ENCODE measurements around the gene IRX3. TPM values are rescaled to one million over a fixed set of nuclear protein-coding genes. Genes with fewer than 3 reads are reported as not detected.

IRX3 gene
- total RNA-seq, 1 experiment from 2014 or later: 17.6 TPM

DNA sequence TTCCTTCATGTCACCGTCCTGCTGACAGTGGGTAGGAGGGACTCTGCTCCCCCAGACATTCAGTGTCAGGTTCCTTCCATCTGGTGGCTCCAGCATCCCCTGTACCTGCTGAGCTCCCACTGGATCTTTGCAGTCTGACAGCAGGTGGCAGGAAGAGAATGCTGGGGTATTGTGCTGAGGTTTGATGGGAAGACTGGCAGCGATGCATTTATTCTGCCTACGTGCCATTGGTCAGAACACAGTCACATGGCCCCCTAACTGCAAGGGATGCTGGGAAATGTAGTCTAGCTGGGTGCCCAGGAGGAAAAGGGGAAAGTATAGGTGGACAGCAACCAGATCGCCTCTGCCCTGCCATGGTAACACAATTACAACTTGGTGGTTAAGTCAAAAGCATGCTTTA is 44.4 kb downstream of the IRX3 start:
- POLR2A ChIA-PET: no interaction called here
- Mint-ChIP-seq H3K27me3 (ENCODE audit: insufficient read depth, unreplicated experiment) (no peaks in the 10 kb centered on the region), H3K27ac (ENCODE audit: low read depth, unreplicated experiment) (no peak overlapping the region), H3K9me3 (ENCODE audit: unreplicated experiment) (peaks cover 9% of the 10 kb centered on the region), H3K36me3 (ENCODE audit: insufficient read depth, unreplicated experiment) (no peaks in the 10 kb centered on the region), H3K4me1 (ENCODE audit: insufficient read depth, unreplicated experiment) (no peaks in the 10 kb centered on the region), H3K4me3 (ENCODE audit: unreplicated experiment) (no peak overlapping the region)
- intact Hi-C loops (cut with micrococcal nuclease): no loop called here
- CTCF ChIA-PET: interaction anchor here (0.6 kb wide), 2 partner anchors 51 to 483 kb away, joined by 3 read pairs; no protein-coding TSS in a partner anchor
- TF ChIP-seq, protein P1, sequence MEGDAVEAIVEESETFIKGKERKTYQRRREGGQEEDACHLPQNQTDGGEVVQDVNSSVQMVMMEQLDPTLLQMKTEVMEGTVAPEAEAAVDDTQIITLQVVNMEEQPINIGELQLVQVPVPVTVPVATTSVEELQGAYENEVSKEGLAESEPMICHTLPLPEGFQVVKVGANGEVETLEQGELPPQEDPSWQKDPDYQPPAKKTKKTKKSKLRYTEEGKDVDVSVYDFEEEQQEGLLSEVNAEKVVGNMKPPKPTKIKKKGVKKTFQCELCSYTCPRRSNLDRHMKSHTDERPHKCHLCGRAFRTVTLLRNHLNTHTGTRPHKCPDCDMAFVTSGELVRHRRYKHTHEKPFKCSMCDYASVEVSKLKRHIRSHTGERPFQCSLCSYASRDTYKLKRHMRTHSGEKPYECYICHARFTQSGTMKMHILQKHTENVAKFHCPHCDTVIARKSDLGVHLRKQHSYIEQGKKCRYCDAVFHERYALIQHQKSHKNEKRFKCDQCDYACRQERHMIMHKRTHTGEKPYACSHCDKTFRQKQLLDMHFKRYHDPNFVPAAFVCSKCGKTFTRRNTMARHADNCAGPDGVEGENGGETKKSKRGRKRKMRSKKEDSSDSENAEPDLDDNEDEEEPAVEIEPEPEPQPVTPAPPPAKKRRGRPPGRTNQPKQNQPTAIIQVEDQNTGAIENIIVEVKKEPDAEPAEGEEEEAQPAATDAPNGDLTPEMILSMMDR (IDR thresholded peaks at IDR 0.05; ENCODE audit: unreplicated experiment): no peak
- peak; percentile 21 for DNase-seq (ENCODE audit: unreplicated experiment)
- BruUV-seq (replicated peaks): no TSS peak

DNA sequence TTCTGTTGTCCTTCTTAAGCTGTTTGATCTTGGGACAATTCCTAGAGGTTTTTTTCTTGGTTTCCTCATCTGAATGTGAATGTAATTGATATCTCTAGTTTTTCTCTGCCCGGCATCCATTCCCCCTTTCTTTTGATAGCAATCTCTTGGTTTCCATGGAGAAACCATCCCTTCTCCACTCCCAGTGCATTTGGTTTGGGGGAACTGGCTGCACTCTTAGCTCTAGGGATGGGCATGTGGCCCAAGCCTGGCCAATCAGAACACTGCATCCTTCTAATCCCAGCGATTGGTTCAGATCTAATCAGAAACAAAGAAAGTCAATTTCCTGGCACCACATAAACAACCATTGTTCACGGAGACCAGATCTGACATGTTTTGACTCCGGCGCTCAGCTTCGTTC is 45.1 kb downstream of the IRX3 start:
- TF ChIP-seq, protein P1 (IDR thresholded peaks at IDR 0.05; ENCODE audit: unreplicated experiment): no peak
- no peaks in the 10 kb centered on the region for H3K36me3 Mint-ChIP-seq (ENCODE audit: insufficient read depth, unreplicated experiment)
- intact Hi-C loops (cut with micrococcal nuclease): no loop called here
- H3K27me3 Mint-ChIP-seq (ENCODE audit: insufficient read depth, unreplicated experiment): no peaks in the 10 kb centered on the region
- no peak overlapping the region for H3K27ac Mint-ChIP-seq (ENCODE audit: low read depth, unreplicated experiment)
- ChIA-PET POLR2A (no interaction called here), CTCF (interaction anchor here (0.6 kb wide), 3 partner anchors 46 to 483 kb away, joined by 3 read pairs; no protein-coding TSS in a partner anchor)
- peaks cover 9% of the 10 kb centered on the region for H3K9me3 Mint-ChIP-seq (ENCODE audit: unreplicated experiment)
- no peak for DNase-seq (ENCODE audit: unreplicated experiment)
- no TSS peak for BruUV-seq (replicated peaks)
- H3K4me1 Mint-ChIP-seq (ENCODE audit: insufficient read depth, unreplicated experiment): no peaks in the 10 kb centered on the region
- H3K4me3 Mint-ChIP-seq (ENCODE audit: unreplicated experiment): no peak overlapping the region

DNA sequence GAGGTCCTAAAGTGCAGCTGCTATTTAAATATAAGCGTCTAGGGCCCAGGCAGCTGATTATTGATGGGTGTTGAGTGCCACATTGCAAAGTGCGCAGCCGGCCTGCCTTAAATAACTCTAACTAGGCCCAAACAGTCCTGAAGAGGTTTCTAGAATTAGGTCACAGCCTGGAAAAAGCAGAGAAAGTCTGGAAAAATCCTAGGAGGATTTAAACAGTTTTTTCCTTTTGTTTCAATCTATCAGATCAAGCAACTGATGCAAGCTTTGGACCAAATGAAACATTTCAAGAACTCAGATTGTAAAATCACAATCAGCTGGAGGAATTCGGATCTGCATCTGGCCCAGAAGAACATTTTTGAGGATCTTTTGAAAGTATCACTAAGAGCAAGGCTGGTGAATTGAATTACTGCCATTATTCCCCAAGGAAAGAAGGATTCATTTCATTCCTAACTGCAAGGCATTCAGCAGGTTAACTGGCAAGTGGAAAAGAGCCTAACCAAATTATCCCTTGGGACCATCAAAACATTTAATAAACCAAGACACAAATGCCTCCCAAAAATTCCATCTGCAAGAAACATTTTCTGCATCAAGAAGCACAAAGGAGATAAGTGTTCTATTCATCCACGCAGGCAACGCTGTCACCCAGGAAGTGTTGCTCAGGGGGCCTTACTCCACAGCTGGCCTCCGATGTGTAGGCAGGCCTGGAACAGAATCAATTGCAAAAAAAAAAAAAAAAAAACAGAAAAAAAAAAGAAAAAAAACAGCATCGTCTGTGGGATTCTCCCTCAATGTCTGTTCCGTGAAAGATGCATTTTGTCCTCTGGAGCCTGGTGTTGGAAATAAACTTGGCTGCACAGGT is 46.1 kb downstream of the IRX3 start:
- no TSS peak for BruUV-seq (replicated peaks)

DNA sequence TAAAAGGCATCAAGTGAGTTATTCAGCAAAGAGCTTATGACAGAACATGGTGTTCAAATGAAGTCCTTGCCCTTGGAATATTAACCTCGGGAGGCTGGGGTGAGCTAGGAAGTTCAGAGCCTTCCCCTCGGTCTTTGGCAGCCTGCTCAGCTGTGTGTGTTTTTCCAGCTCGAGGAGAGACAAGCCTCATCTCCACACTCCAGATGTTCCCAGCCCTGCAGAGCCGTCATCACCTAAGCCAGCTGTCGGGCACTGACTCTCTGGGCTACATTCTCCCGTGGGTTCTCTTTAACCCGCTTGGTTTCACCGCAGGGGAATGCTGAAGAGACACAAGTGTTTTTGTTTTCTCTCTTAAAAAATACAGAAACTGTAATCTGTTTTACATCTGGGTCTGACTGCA is 47.1 kb downstream of the IRX3 start:
- ChIA-PET POLR2A (interaction anchor here (0.6 to 1.0 kb wide), 2 partner anchors 8 to 422 kb away, joined by 3 read pairs; no protein-coding TSS in a partner anchor), CTCF (no interaction called here)
- Mint-ChIP-seq H3K36me3 (ENCODE audit: insufficient read depth, unreplicated experiment) (no peaks in the 10 kb centered on the region), H3K9me3 (ENCODE audit: unreplicated experiment) (no peaks in the 10 kb centered on the region), H3K27ac (ENCODE audit: low read depth, unreplicated experiment) (no peak overlapping the region), H3K4me3 (ENCODE audit: unreplicated experiment) (no peak overlapping the region), H3K27me3 (ENCODE audit: insufficient read depth, unreplicated experiment) (no peaks in the 10 kb centered on the region), H3K4me1 (ENCODE audit: insufficient read depth, unreplicated experiment) (no peaks in the 10 kb centered on the region)
- intact Hi-C loops (cut with micrococcal nuclease): no loop called here
- TF ChIP-seq, protein P1 (IDR thresholded peaks at IDR 0.05; ENCODE audit: unreplicated experiment): no peak
- DNase-seq (ENCODE audit: unreplicated experiment): no peak
- no TSS peak for BruUV-seq (replicated peaks)

More for the DNA sequence above, 46.1 kb downstream of the IRX3 start:
- DNase-seq (ENCODE audit: unreplicated experiment): no peak
- TF ChIP-seq, protein P1 (IDR thresholded peaks at IDR 0.05; ENCODE audit: unreplicated experiment): no peak
- H3K27me3 Mint-ChIP-seq (ENCODE audit: insufficient read depth, unreplicated experiment): no peaks in the 10 kb centered on the region
- H3K4me3 Mint-ChIP-seq (ENCODE audit: unreplicated experiment): no peak overlapping the region
- no peaks in the 10 kb centered on the region for H3K4me1 Mint-ChIP-seq (ENCODE audit: insufficient read depth, unreplicated experiment)
- peaks cover 2% of the 10 kb centered on the region for H3K9me3 Mint-ChIP-seq (ENCODE audit: unreplicated experiment)
- intact Hi-C loops (cut with micrococcal nuclease): no loop called here
- H3K36me3 Mint-ChIP-seq (ENCODE audit: insufficient read depth, unreplicated experiment): no peaks in the 10 kb centered on the region
- no peak overlapping the region for H3K27ac Mint-ChIP-seq (ENCODE audit: low read depth, unreplicated experiment)
- POLR2A ChIA-PET: interaction anchor here (0.6 to 1.0 kb wide), 2 partner anchors 9 to 286 kb away, joined by 3 read pairs; no protein-coding TSS in a partner anchor
- CTCF ChIA-PET: interaction anchor here (0.6 kb wide), 2 partner anchors 45 to 362 kb away, joined by 3 read pairs; no protein-coding TSS in a partner anchor
